ENCODE measurements around the gene FNDC10. TPM values are rescaled to one million over a fixed set of nuclear protein-coding genes. Genes with fewer than 3 reads are reported as not detected.
"Not testable (repeated sequence)": the region's sequence is repeated elsewhere in the genome, so short reads cannot be mapped to it uniquely, and the experiment has no call there.

Gene FNDC10
- total RNA-seq, 1 donor from 2014 or later = not detected

- no peak overlapping the region for H3K9ac ChIP-seq (ENCODE audit: low read depth in 1 of 3, low read length in 3 of 3)
- H3K27ac ChIP-seq (ENCODE audit: low read depth, low read length) = no peak overlapping the region
- H3K36me3 ChIP-seq (ENCODE audit: control insufficient read depth in 3 of 3, insufficient read depth in 3 of 3, low read length in 3 of 3) = no peaks in the 10 kb centered on the region
- H3K27me3 ChIP-seq (ENCODE audit: control insufficient read depth in 3 of 3, insufficient read depth in 3 of 3, low read length in 3 of 3) = peaks cover 57 to 69% (median 64%) of the 10 kb centered on the region in 3 donors
- no peaks in the 10 kb centered on the region for H3K9me3 ChIP-seq (ENCODE audit: control insufficient read depth in 3 of 3, low read length in 3 of 3)
- H3K4me1 ChIP-seq (ENCODE audit: control insufficient read depth in 3 of 3, insufficient read depth in 3 of 3, low read length in 3 of 3) = peaks cover 3 to 22% (median 9%) of the 10 kb centered on the region in 3 donors
- peak overlapping the region in 1 of 3 donors; percentile 27 for H3K4me3 ChIP-seq (ENCODE audit: low read length in 3 of 3)
Measured at GRCh38 chr1:1599030-1599934, 653 bp downstream of the FNDC10 start.

GRCh38 chr1:1598720-1599029 is 1.3 kb downstream of the FNDC10 start:
- Histone ChIP-seq H3K9me3 (ENCODE audit: control insufficient read depth in 3 of 3, low read length in 3 of 3) (no peaks in the 10 kb centered on the region), H3K4me3 (ENCODE audit: low read length in 3 of 3) (no peak overlapping the region), H3K9ac (ENCODE audit: low read depth in 1 of 3, low read length in 3 of 3) (no peak overlapping the region), H3K27ac (ENCODE audit: low read depth, low read length) (no peak overlapping the region), H3K4me1 (ENCODE audit: control insufficient read depth in 3 of 3, insufficient read depth in 3 of 3, low read length in 3 of 3) (peaks cover 3 to 22% (median 9%) of the 10 kb centered on the region in 3 donors), H3K36me3 (ENCODE audit: control insufficient read depth in 3 of 3, insufficient read depth in 3 of 3, low read length in 3 of 3) (no peaks in the 10 kb centered on the region), H3K27me3 (ENCODE audit: control insufficient read depth in 3 of 3, insufficient read depth in 3 of 3, low read length in 3 of 3) (peaks cover 56 to 63% (median 60%) of the 10 kb centered on the region in 3 donors)

GRCh38 chr1:1598051-1598719 is 1.8 kb downstream of the FNDC10 start:
- H3K36me3 ChIP-seq (ENCODE audit: control insufficient read depth in 3 of 3, insufficient read depth in 3 of 3, low read length in 3 of 3) = no peaks in the 10 kb centered on the region
- H3K9ac ChIP-seq (ENCODE audit: low read depth in 1 of 3, low read length in 3 of 3) = peak overlapping the region in 1 of 3 donors; percentile 33
- H3K27ac ChIP-seq (ENCODE audit: low read depth, low read length) = no peak overlapping the region
- peaks cover 51 to 62% (median 55%) of the 10 kb centered on the region in 3 donors for H3K27me3 ChIP-seq (ENCODE audit: control insufficient read depth in 3 of 3, insufficient read depth in 3 of 3, low read length in 3 of 3)
- H3K4me1 ChIP-seq (ENCODE audit: control insufficient read depth in 3 of 3, insufficient read depth in 3 of 3, low read length in 3 of 3) = peaks cover 3 to 22% (median 9%) of the 10 kb centered on the region in 3 donors
- H3K4me3 ChIP-seq (ENCODE audit: low read length in 3 of 3) = no peak overlapping the region
- H3K9me3 ChIP-seq (ENCODE audit: control insufficient read depth in 3 of 3, low read length in 3 of 3) = no peaks in the 10 kb centered on the region

GRCh38 chr1:1597275-1597930 is 2.5 kb downstream of the FNDC10 start:
- Histone ChIP-seq H3K9me3 (ENCODE audit: control insufficient read depth in 3 of 3, low read length in 3 of 3) (no peaks in the 10 kb centered on the region), H3K27ac (ENCODE audit: low read depth, low read length) (no peak overlapping the region), H3K9ac (ENCODE audit: low read depth in 1 of 3, low read length in 3 of 3) (peak overlapping the region in 1 of 3 donors; percentile 33), H3K27me3 (ENCODE audit: control insufficient read depth in 3 of 3, insufficient read depth in 3 of 3, low read length in 3 of 3) (peaks cover 44 to 60% (median 48%) of the 10 kb centered on the region in 3 donors), H3K36me3 (ENCODE audit: control insufficient read depth in 3 of 3, insufficient read depth in 3 of 3, low read length in 3 of 3) (no peaks in the 10 kb centered on the region), H3K4me1 (ENCODE audit: control insufficient read depth in 3 of 3, insufficient read depth in 3 of 3, low read length in 3 of 3) (peaks cover 3 to 22% (median 9%) of the 10 kb centered on the region in 3 donors), H3K4me3 (ENCODE audit: low read length in 3 of 3) (no peak overlapping the region)

- no peak overlapping the region for H3K27ac ChIP-seq (ENCODE audit: low read depth, low read length)
- H3K4me3 ChIP-seq (ENCODE audit: low read length in 3 of 3) = no peak overlapping the region
- H3K4me1 ChIP-seq (ENCODE audit: control insufficient read depth in 3 of 3, insufficient read depth in 3 of 3, low read length in 3 of 3) = peaks cover 3 to 22% (median 9%) of the 10 kb centered on the region in 3 donors
- H3K36me3 ChIP-seq (ENCODE audit: control insufficient read depth in 3 of 3, insufficient read depth in 3 of 3, low read length in 3 of 3) = no peaks in the 10 kb centered on the region
- no peak overlapping the region for H3K9ac ChIP-seq (ENCODE audit: low read depth in 1 of 3, low read length in 3 of 3)
- H3K27me3 ChIP-seq (ENCODE audit: control insufficient read depth in 3 of 3, insufficient read depth in 3 of 3, low read length in 3 of 3) = peaks cover 37 to 53% (median 40%) of the 10 kb centered on the region in 3 donors
- no peaks in the 10 kb centered on the region for H3K9me3 ChIP-seq (ENCODE audit: control insufficient read depth in 3 of 3, low read length in 3 of 3)
Measured at GRCh38 chr1:1596493-1597274, 3.3 kb downstream of the FNDC10 start.

GRCh38 chr1:1595341-1595740 is 4.6 kb downstream of the FNDC10 start:
- H3K4me3 ChIP-seq (ENCODE audit: low read length in 3 of 3); H3K36me3 ChIP-seq (ENCODE audit: control insufficient read depth in 3 of 3, insufficient read depth in 3 of 3, low read length in 3 of 3); H3K9me3 ChIP-seq (ENCODE audit: control insufficient read depth in 3 of 3, low read length in 3 of 3); H3K9ac ChIP-seq (ENCODE audit: low read depth in 1 of 3, low read length in 3 of 3); H3K27ac ChIP-seq (ENCODE audit: low read depth, low read length): not testable (repeated sequence)
- Histone ChIP-seq H3K27me3 (ENCODE audit: control insufficient read depth in 3 of 3, insufficient read depth in 3 of 3, low read length in 3 of 3) (peaks cover 27 to 40% (median 28%) of the 10 kb centered on the region in 3 donors), H3K4me1 (ENCODE audit: control insufficient read depth in 3 of 3, insufficient read depth in 3 of 3, low read length in 3 of 3) (peaks cover 1 to 15% (median 6%) of the 10 kb centered on the region in 3 donors)

GRCh38 chr1:1594602-1595260 is 5.2 kb downstream of the FNDC10 start:
- no peak overlapping the region for H3K4me3 ChIP-seq (ENCODE audit: low read length in 3 of 3)
- H3K27ac ChIP-seq (ENCODE audit: low read depth, low read length) = no peak overlapping the region
- no peak overlapping the region for H3K9ac ChIP-seq (ENCODE audit: low read depth in 1 of 3, low read length in 3 of 3)
- H3K27me3 ChIP-seq (ENCODE audit: control insufficient read depth in 3 of 3, insufficient read depth in 3 of 3, low read length in 3 of 3) = peaks cover 25 to 40% (median 30%) of the 10 kb centered on the region in 3 donors
- H3K9me3 ChIP-seq (ENCODE audit: control insufficient read depth in 3 of 3, low read length in 3 of 3) = no peaks in the 10 kb centered on the region
- no peaks in the 10 kb centered on the region for H3K36me3 ChIP-seq (ENCODE audit: control insufficient read depth in 3 of 3, insufficient read depth in 3 of 3, low read length in 3 of 3)
- peaks cover 0 to 14% (median 6%) of the 10 kb centered on the region in 3 donors for H3K4me1 ChIP-seq (ENCODE audit: control insufficient read depth in 3 of 3, insufficient read depth in 3 of 3, low read length in 3 of 3)

GRCh38 chr1:1593834-1594601 is 5.9 kb downstream of the FNDC10 start:
- Histone ChIP-seq H3K27ac (ENCODE audit: low read depth, low read length) (no peak overlapping the region), H3K9ac (ENCODE audit: low read depth in 1 of 3, low read length in 3 of 3) (no peak overlapping the region), H3K27me3 (ENCODE audit: control insufficient read depth in 3 of 3, insufficient read depth in 3 of 3, low read length in 3 of 3) (peaks cover 19 to 35% (median 28%) of the 10 kb centered on the region in 3 donors), H3K4me3 (ENCODE audit: low read length in 3 of 3) (no peak overlapping the region), H3K9me3 (ENCODE audit: control insufficient read depth in 3 of 3, low read length in 3 of 3) (no peaks in the 10 kb centered on the region), H3K4me1 (ENCODE audit: control insufficient read depth in 3 of 3, insufficient read depth in 3 of 3, low read length in 3 of 3) (peaks cover 0 to 11% (median 6%) of the 10 kb centered on the region in 3 donors), H3K36me3 (ENCODE audit: control insufficient read depth in 3 of 3, insufficient read depth in 3 of 3, low read length in 3 of 3) (no peaks in the 10 kb centered on the region)

Data from skeletal muscle tissue (tissue), 4 donors.